Activated naive CD4-positive, alpha-beta T cell treated with anti-CD3 and anti-CD28 coated beads for 36 hours (primary cell): ENCODE results near the gene BUD31. TPM values are rescaled to one million over a fixed set of nuclear protein-coding genes. Genes with fewer than 3 reads are reported as not detected.

Experiments
- CTCF ChIA-PET: fragments of 350-600 bp; sonication (Branson Sonifier 250); formaldehyde crosslinking; loops from one replicate; lab custom pipeline; 2021; ENCODE audit warnings: antibody characterized with exemption; lab: Charles Lee
- DNase-seq: peaks from one replicate; pipeline ENCODE4 v3.0.0-alpha.2; 2020
- H3K27ac Mint-ChIP-seq: one replicate; pipeline ENCODE4 v1.8.0; 2021; ENCODE audit warnings: mild to moderate bottlenecking, mixed read lengths
- H3K27me3 Mint-ChIP-seq: one replicate; pipeline ENCODE4 v1.8.0; 2021; ENCODE audit warnings: low read depth, mixed read lengths
- H3K36me3 Mint-ChIP-seq: one replicate; pipeline ENCODE4 v1.8.0; 2021; ENCODE audit warnings: low read depth, mixed read lengths
- H3K4me1 Mint-ChIP-seq: one replicate; pipeline ENCODE4 v1.8.0; 2021; ENCODE audit warnings: low read depth, mixed read lengths
- H3K4me3 Mint-ChIP-seq: one replicate; pipeline ENCODE4 v1.8.0; 2021; ENCODE audit warnings: mild to moderate bottlenecking, moderate library complexity, mixed read lengths
- H3K9me3 Mint-ChIP-seq: one replicate; pipeline ENCODE4 v1.8.0; 2021; ENCODE audit warnings: mixed read lengths
- intact Hi-C: fragments of 100-400 bp; cut with micrococcal nuclease; formaldehyde crosslinking; loops from one replicate; pipeline ENCODE4 v1.15.1; 2023
- total RNA-seq, 2 experiments: library from RNA; stranded (reverse); gene quantifications; one replicate each; pipeline ENCODE4 v1.2.3, GENCODE V29; 2021

Gene BUD31
- total RNA-seq, 2 experiments from 2014 or later: 160 to 176 TPM

GRCh38 chr7:99449326-99449725 lies 40.6 kb downstream of the BUD31 start:
- Mint-ChIP-seq H3K27ac (peak overlapping the region; percentile 29), H3K27me3 (no peaks in the 10 kb centered on the region), H3K4me3 (no peak overlapping the region), H3K4me1 (no peaks in the 10 kb centered on the region), H3K9me3 (no peaks in the 10 kb centered on the region), H3K36me3 (peaks cover 36% of the 10 kb centered on the region)
- CTCF ChIA-PET: interaction anchor here (0.6 kb wide), 1 partner anchor 8 kb away, joined by 5 read pairs; no protein-coding TSS in a partner anchor
- DNase-seq: no peak
- intact Hi-C loops: no loop called here

GRCh38 chr7:99451936-99452335 lies 43.2 kb downstream of the BUD31 start:
- Mint-ChIP-seq H3K9me3 (no peaks in the 10 kb centered on the region), H3K4me1 (no peaks in the 10 kb centered on the region), H3K4me3 (no peak overlapping the region), H3K27ac (no peak overlapping the region), H3K36me3 (peaks cover 28% of the 10 kb centered on the region), H3K27me3 (no peaks in the 10 kb centered on the region)
- CTCF ChIA-PET: interaction anchor here (0.6 kb wide), 1 partner anchor 720 kb away, joined by 4 read pairs; no protein-coding TSS in a partner anchor
- intact Hi-C loops: no loop called here
- DNase-seq: no peak

GRCh38 chr7:99452541-99452940 lies 43.8 kb downstream of the BUD31 start:
- peaks cover 32% of the 10 kb centered on the region for H3K36me3 Mint-ChIP-seq
- H3K27ac Mint-ChIP-seq: no peak overlapping the region
- H3K27me3 Mint-ChIP-seq: no peaks in the 10 kb centered on the region
- intact Hi-C loops: no loop called here
- H3K4me3 Mint-ChIP-seq: no peak overlapping the region
- no peak for DNase-seq
- H3K4me1 Mint-ChIP-seq: no peaks in the 10 kb centered on the region
- no peaks in the 10 kb centered on the region for H3K9me3 Mint-ChIP-seq
- CTCF ChIA-PET: no interaction called here

- Mint-ChIP-seq H3K27ac (no peak overlapping the region), H3K4me1 (no peaks in the 10 kb centered on the region), H3K36me3 (peaks cover 31% of the 10 kb centered on the region), H3K9me3 (no peaks in the 10 kb centered on the region), H3K27me3 (no peaks in the 10 kb centered on the region), H3K4me3 (no peak overlapping the region)
- intact Hi-C loops: no loop called here
- no peak for DNase-seq
- CTCF ChIA-PET: no interaction called here
Measured at GRCh38 chr7:99453105-99453504, 44.3 kb downstream of the BUD31 start.

- H3K36me3 Mint-ChIP-seq: peaks cover 39% of the 10 kb centered on the region
- H3K9me3 Mint-ChIP-seq: no peaks in the 10 kb centered on the region
- no peak overlapping the region for H3K4me3 Mint-ChIP-seq
Measured at GRCh38 chr7:99455874-99456273, 47.1 kb downstream of the BUD31 start.

GRCh38 chr7:99456288-99456687 lies 47.5 kb downstream of the BUD31 start:
- Mint-ChIP-seq H3K27me3 (no peaks in the 10 kb centered on the region), H3K9me3 (no peaks in the 10 kb centered on the region), H3K4me3 (no peak overlapping the region), H3K27ac (no peak overlapping the region), H3K36me3 (peaks cover 36% of the 10 kb centered on the region), H3K4me1 (peaks cover 13% of the 10 kb centered on the region)
- no peak for DNase-seq
- CTCF ChIA-PET: no interaction called here
- intact Hi-C loops: no loop called here

More at GRCh38 chr7:99455874-99456273, 47.1 kb downstream of the BUD31 start:
- Mint-ChIP-seq H3K4me1 (peaks cover 13% of the 10 kb centered on the region), H3K27ac (peak overlapping the region; percentile 13), H3K27me3 (no peaks in the 10 kb centered on the region)
- CTCF ChIA-PET: interaction anchor here (0.6 kb wide), 1 partner anchor 39 kb away, joined by 3 read pairs; no protein-coding TSS in a partner anchor
- DNase-seq: no peak
- intact Hi-C loops: no loop called here

- no peaks in the 10 kb centered on the region for H3K27me3 Mint-ChIP-seq
- intact Hi-C loops: no loop called here
- peaks cover 16% of the 10 kb centered on the region for H3K4me1 Mint-ChIP-seq
- H3K9me3 Mint-ChIP-seq: no peaks in the 10 kb centered on the region
- no peak overlapping the region for H3K4me3 Mint-ChIP-seq
- CTCF ChIA-PET: interaction anchor here (0.5 to 1.0 kb wide), 2 partner anchors 16 to 330 kb away, joined by 3 read pairs; no protein-coding TSS in a partner anchor
- H3K36me3 Mint-ChIP-seq: peaks cover 36% of the 10 kb centered on the region
- H3K27ac Mint-ChIP-seq: no peak overlapping the region
- DNase-seq: no peak
Measured at GRCh38 chr7:99457050-99457649, 48.4 kb downstream of the BUD31 start.

GRCh38 chr7:99457650-99458493 lies 49.1 kb downstream of the BUD31 start:
- H3K27ac Mint-ChIP-seq: peak overlapping the region; percentile 59
- no peaks in the 10 kb centered on the region for H3K9me3 Mint-ChIP-seq
- no peak for DNase-seq
- CTCF ChIA-PET: interaction anchor here (0.6 to 1.0 kb wide), 3 partner anchors 16 to 149 kb away, joined by 3 to 6 read pairs (median 3); no protein-coding TSS in a partner anchor
- H3K36me3 Mint-ChIP-seq: peaks cover 42% of the 10 kb centered on the region
- peaks cover 19% of the 10 kb centered on the region for H3K4me1 Mint-ChIP-seq
- intact Hi-C loops: no loop called here
- no peak overlapping the region for H3K4me3 Mint-ChIP-seq
- H3K27me3 Mint-ChIP-seq: no peaks in the 10 kb centered on the region

- H3K27ac Mint-ChIP-seq: no peak overlapping the region
- CTCF ChIA-PET: interaction anchor here (1.0 kb wide), 1 partner anchor 45 kb away, joined by 3 read pairs; no protein-coding TSS in a partner anchor
- peaks cover 26% of the 10 kb centered on the region for H3K4me1 Mint-ChIP-seq
- no peak overlapping the region for H3K4me3 Mint-ChIP-seq
- intact Hi-C loops: no loop called here
- DNase-seq: peak; percentile 45
- H3K36me3 Mint-ChIP-seq: peaks cover 41% of the 10 kb centered on the region
- H3K27me3 Mint-ChIP-seq: no peaks in the 10 kb centered on the region
- H3K9me3 Mint-ChIP-seq: no peaks in the 10 kb centered on the region
Measured at GRCh38 chr7:99459087-99459486, 50.3 kb downstream of the BUD31 start.

GRCh38 chr7:99460651-99461050 lies 51.9 kb downstream of the BUD31 start:
- DNase-seq: no peak
- Mint-ChIP-seq H3K36me3 (peaks cover 43% of the 10 kb centered on the region), H3K9me3 (no peaks in the 10 kb centered on the region), H3K4me3 (no peak overlapping the region), H3K27me3 (no peaks in the 10 kb centered on the region), H3K4me1 (peaks cover 38% of the 10 kb centered on the region), H3K27ac (no peak overlapping the region)
- intact Hi-C loops: no loop called here
- CTCF ChIA-PET: no interaction called here

GRCh38 chr7:99461221-99461620 lies 52.5 kb downstream of the BUD31 start:
- CTCF ChIA-PET: no interaction called here
- no peak overlapping the region for H3K27ac Mint-ChIP-seq
- H3K9me3 Mint-ChIP-seq: no peaks in the 10 kb centered on the region
- H3K27me3 Mint-ChIP-seq: no peaks in the 10 kb centered on the region
- intact Hi-C loops: no loop called here
- peaks cover 44% of the 10 kb centered on the region for H3K36me3 Mint-ChIP-seq
- H3K4me1 Mint-ChIP-seq: peaks cover 41% of the 10 kb centered on the region
- H3K4me3 Mint-ChIP-seq: no peak overlapping the region
- no peak for DNase-seq

GRCh38 chr7:99465421-99465768 lies 56.6 kb downstream of the BUD31 start:
- CTCF ChIA-PET: interaction anchor here (0.6 to 1.2 kb wide), 2 partner anchors 116 to 166 kb away, joined by 3 to 4 read pairs; no protein-coding TSS in a partner anchor
- intact Hi-C loops: no loop called here
- H3K27ac Mint-ChIP-seq: peak overlapping the region; percentile 92
- peaks cover 32% of the 10 kb centered on the region for H3K4me1 Mint-ChIP-seq
- DNase-seq: peak; percentile 16
- H3K36me3 Mint-ChIP-seq: peaks cover 24% of the 10 kb centered on the region
- H3K27me3 Mint-ChIP-seq: no peaks in the 10 kb centered on the region
- peak overlapping the region; percentile 90 for H3K4me3 Mint-ChIP-seq
- no peaks in the 10 kb centered on the region for H3K9me3 Mint-ChIP-seq
